Activated naive CD8-positive, alpha-beta T cell treated with anti-CD3 and anti-CD28 coated beads, Interleukin-2, amount 10 ng/mL, durations not matched to agents 7 days and 5 days (primary cell): ENCODE measurements around the gene TRIM66. TPM values are rescaled to one million over a fixed set of nuclear protein-coding genes. Genes with fewer than 3 reads are reported as not detected.
A peak's percentile ranks its signal among the peaks of the same experiment; 100 is the strongest.

Experiments
- ATAC-seq: fragments of 150-1000 bp; cut with Tn5 transposase; one replicate; pipeline ENCODE4 v1.10.0; 2021; ENCODE audit warnings: low read depth, moderate library complexity
- POLR2A ChIA-PET: fragments of 350-600 bp; sonication (Branson Sonifier 250); formaldehyde crosslinking; loops from one replicate; lab custom pipeline; 2021; ENCODE audit warnings: antibody characterized with exemption; lab: Charles Lee
- DNase-seq: peaks from one replicate; pipeline ENCODE4 v3.0.0; 2021
- H3K27ac Mint-ChIP-seq: one replicate; pipeline ENCODE4 v1.8.0; 2022; ENCODE audit warnings: mild to moderate bottlenecking, mixed read lengths
- H3K27me3 Mint-ChIP-seq: one replicate; pipeline ENCODE4 v1.8.0; 2022; ENCODE audit warnings: mild to moderate bottlenecking, moderate library complexity, mixed read lengths
- H3K36me3 Mint-ChIP-seq: one replicate; pipeline ENCODE4 v1.8.0; 2021; ENCODE audit warnings: mild to moderate bottlenecking, mixed read lengths
- H3K4me1 Mint-ChIP-seq: one replicate; pipeline ENCODE4 v1.8.0; 2021; ENCODE audit warnings: mixed read lengths
- H3K4me3 Mint-ChIP-seq: one replicate; pipeline ENCODE4 v1.8.0; 2022; ENCODE audit warnings: mild to moderate bottlenecking, moderate library complexity, mixed read lengths
- H3K9me3 Mint-ChIP-seq: one replicate; pipeline ENCODE4 v1.8.0; 2021; ENCODE audit warnings: mixed read lengths
- total RNA-seq, 2 experiments: library from RNA; stranded (reverse); gene quantifications; one replicate each; pipeline ENCODE4 v1.2.3, GENCODE V29; 2021

Gene TRIM66
- total RNA-seq, 2 experiments from 2014 or later, result 35.3 to 35.8 TPM

DNA sequence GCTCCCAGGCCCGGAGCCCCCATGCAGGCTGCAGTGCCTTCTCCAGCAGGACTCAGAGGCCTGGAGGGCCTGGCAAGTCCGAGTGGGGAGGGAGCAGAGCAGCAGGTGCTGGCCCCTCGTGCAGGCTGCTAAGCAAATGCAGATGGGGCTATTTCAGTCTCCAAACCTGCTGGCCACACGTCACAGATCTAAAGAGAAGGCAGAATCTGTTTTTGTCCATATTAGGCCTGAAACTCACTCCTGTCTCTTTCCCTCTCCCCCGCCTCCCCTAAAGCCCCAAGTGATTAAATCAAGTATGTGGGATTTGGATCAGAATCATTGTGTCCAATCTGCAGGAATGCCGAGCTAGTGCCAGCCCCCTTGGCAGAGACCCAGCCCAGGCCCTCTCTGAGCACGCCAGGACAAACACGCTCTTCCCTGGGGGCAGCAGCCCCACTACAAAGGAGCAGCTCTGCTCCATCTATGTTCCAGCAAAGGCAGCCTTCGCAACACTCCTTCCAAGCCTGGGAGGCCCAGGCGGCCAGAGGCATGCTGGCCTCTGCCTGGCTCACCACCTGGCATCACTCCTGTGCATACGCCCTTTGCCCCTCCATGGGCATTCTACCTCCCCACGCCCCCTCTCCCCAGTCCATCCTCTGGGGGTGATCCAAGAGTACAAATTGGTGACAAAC is 26.7 kb upstream of the TRIM66 start:
- Mint-ChIP-seq H3K4me1 (peaks cover 2% of the 10 kb centered on the region), H3K27me3 (no peaks in the 10 kb centered on the region), H3K27ac (no peak overlapping the region), H3K36me3 (peaks cover 2% of the 10 kb centered on the region), H3K4me3 (no peak overlapping the region), H3K9me3 (no peaks in the 10 kb centered on the region)
- DNase-seq (no peak), ATAC-seq (no peak)
- POLR2A ChIA-PET, result no interaction called here

- no peaks in the 10 kb centered on the region for H3K27me3 Mint-ChIP-seq
Measured at GRCh38 chr11:8707541-8708191, 25.2 kb upstream of the TRIM66 start.

DNA sequence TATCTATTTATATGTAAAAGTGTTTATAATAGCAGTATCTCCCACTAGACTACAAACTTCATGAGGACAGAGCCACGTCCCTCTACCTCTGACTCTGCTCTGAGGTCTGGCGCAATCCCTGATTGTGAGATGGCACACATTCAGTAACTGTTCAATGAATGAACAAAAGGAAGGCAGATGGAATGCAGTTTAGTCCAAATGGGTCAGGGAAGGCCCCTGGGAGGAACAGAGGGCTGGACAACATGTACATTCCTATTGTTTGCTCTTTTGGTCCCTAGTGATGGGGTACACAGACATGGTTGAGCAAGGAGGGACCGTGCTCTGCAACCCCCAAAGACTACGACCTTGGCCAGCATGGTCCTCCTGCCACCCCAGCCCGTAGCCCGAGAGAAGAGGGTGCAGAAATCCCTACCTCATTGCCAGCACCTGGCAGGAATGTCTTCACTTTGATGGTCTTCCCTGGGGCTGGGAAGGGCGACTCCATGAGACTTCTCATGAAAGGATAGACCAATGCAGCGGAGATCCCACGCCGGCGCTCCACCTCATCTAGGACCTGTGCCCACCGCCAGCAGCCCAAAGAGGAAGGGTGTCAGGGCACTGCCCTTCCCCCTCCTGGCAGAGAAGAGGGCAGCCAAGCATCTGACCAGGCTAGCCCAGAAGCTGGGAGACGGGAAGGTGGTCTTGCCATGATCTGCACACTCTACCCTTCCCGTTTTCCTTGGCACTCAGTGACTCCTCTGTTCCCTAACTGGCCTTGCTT is 24.4 kb upstream of the TRIM66 start:
- POLR2A ChIA-PET, result interaction anchor here (0.5 kb wide), 1 partner anchor 91 kb away, joined by 5 read pairs; no protein-coding TSS in a partner anchor
- no peak overlapping the region for H3K27ac Mint-ChIP-seq
- H3K4me1 Mint-ChIP-seq, result peaks cover 2% of the 10 kb centered on the region
- no peak overlapping the region for H3K4me3 Mint-ChIP-seq
- ATAC-seq, result no peak
- H3K36me3 Mint-ChIP-seq, result peaks cover 2% of the 10 kb centered on the region
- no peak for DNase-seq
- no peaks in the 10 kb centered on the region for H3K27me3 Mint-ChIP-seq
- no peaks in the 10 kb centered on the region for H3K9me3 Mint-ChIP-seq

More at GRCh38 chr11:8707541-8708191, 25.2 kb upstream of the TRIM66 start:
- H3K36me3 Mint-ChIP-seq, result peaks cover 2% of the 10 kb centered on the region
- DNase-seq, result no peak
- no peak overlapping the region for H3K4me3 Mint-ChIP-seq
- H3K27ac Mint-ChIP-seq, result no peak overlapping the region
- no peaks in the 10 kb centered on the region for H3K9me3 Mint-ChIP-seq
- peaks cover 2% of the 10 kb centered on the region for H3K4me1 Mint-ChIP-seq
- ATAC-seq, result no peak
- POLR2A ChIA-PET, result interaction anchor here (0.5 kb wide), 1 partner anchor 90 kb away, joined by 5 read pairs; no protein-coding TSS in a partner anchor

- no peaks in the 10 kb centered on the region for H3K27me3 Mint-ChIP-seq
- no peaks in the 10 kb centered on the region for H3K9me3 Mint-ChIP-seq
- no peak overlapping the region for H3K27ac Mint-ChIP-seq
- peaks cover 2% of the 10 kb centered on the region for H3K4me1 Mint-ChIP-seq
- ATAC-seq (no peak), DNase-seq (no peak)
- peaks cover 2% of the 10 kb centered on the region for H3K36me3 Mint-ChIP-seq
- POLR2A ChIA-PET, result no interaction called here
- H3K4me3 Mint-ChIP-seq, result no peak overlapping the region
Measured at GRCh38 chr11:8705146-8705545, 22.7 kb upstream of the TRIM66 start.

- no peak overlapping the region for H3K27ac Mint-ChIP-seq
- peaks cover 2% of the 10 kb centered on the region for H3K4me1 Mint-ChIP-seq
- no peak overlapping the region for H3K4me3 Mint-ChIP-seq
- POLR2A ChIA-PET, result no interaction called here
- no peak for DNase-seq
- no peak for ATAC-seq
- H3K36me3 Mint-ChIP-seq, result peaks cover 2% of the 10 kb centered on the region
- no peaks in the 10 kb centered on the region for H3K27me3 Mint-ChIP-seq
- H3K9me3 Mint-ChIP-seq, result no peaks in the 10 kb centered on the region
Measured at GRCh38 chr11:8704136-8704535, 21.7 kb upstream of the TRIM66 start.

- no peaks in the 10 kb centered on the region for H3K9me3 Mint-ChIP-seq
- DNase-seq (no peak), ATAC-seq (no peak)
- no peak overlapping the region for H3K4me3 Mint-ChIP-seq
- peaks cover 2% of the 10 kb centered on the region for H3K36me3 Mint-ChIP-seq
- H3K4me1 Mint-ChIP-seq, result peaks cover 2% of the 10 kb centered on the region
- POLR2A ChIA-PET, result no interaction called here
- no peaks in the 10 kb centered on the region for H3K27me3 Mint-ChIP-seq
- no peak overlapping the region for H3K27ac Mint-ChIP-seq
Measured at GRCh38 chr11:8702598-8702915, 20.1 kb upstream of the TRIM66 start.

GRCh38 chr11:8701891-8702597 is 19.6 kb upstream of the TRIM66 start:
- Mint-ChIP-seq H3K4me1 (peaks cover 2% of the 10 kb centered on the region), H3K4me3 (no peak overlapping the region), H3K9me3 (no peaks in the 10 kb centered on the region), H3K27ac (no peak overlapping the region), H3K27me3 (no peaks in the 10 kb centered on the region), H3K36me3 (peaks cover 2% of the 10 kb centered on the region)
- DNase-seq (no peak), ATAC-seq (no peak)
- POLR2A ChIA-PET, result no interaction called here

- Mint-ChIP-seq H3K27me3 (no peaks in the 10 kb centered on the region), H3K4me1 (no peaks in the 10 kb centered on the region), H3K9me3 (no peaks in the 10 kb centered on the region), H3K4me3 (no peak overlapping the region), H3K36me3 (peaks cover 3% of the 10 kb centered on the region), H3K27ac (no peak overlapping the region)
- DNase-seq, result no peak
- POLR2A ChIA-PET, result interaction anchor here (2.2 kb wide), 1 partner anchor 18 kb away, joined by 5 read pairs; the partner anchor contains the start of genes RPL27A and TRIM66
- ATAC-seq, result no peak
Measured at GRCh38 chr11:8699903-8700302, 17.4 kb upstream of the TRIM66 start.

GRCh38 chr11:8698917-8699441 is 16.5 kb upstream of the TRIM66 start:
- H3K4me3 Mint-ChIP-seq, result no peak overlapping the region
- no peaks in the 10 kb centered on the region for H3K27me3 Mint-ChIP-seq
- peaks cover 4% of the 10 kb centered on the region for H3K4me1 Mint-ChIP-seq
- no peak overlapping the region for H3K27ac Mint-ChIP-seq
- ATAC-seq, result no peak
- no peaks in the 10 kb centered on the region for H3K9me3 Mint-ChIP-seq
- no peak for DNase-seq
- peaks cover 7% of the 10 kb centered on the region for H3K36me3 Mint-ChIP-seq
- POLR2A ChIA-PET, result interaction anchor here (2.2 kb wide), 1 partner anchor 17 kb away, joined by 5 read pairs; the partner anchor contains the start of genes RPL27A and TRIM66

DNA sequence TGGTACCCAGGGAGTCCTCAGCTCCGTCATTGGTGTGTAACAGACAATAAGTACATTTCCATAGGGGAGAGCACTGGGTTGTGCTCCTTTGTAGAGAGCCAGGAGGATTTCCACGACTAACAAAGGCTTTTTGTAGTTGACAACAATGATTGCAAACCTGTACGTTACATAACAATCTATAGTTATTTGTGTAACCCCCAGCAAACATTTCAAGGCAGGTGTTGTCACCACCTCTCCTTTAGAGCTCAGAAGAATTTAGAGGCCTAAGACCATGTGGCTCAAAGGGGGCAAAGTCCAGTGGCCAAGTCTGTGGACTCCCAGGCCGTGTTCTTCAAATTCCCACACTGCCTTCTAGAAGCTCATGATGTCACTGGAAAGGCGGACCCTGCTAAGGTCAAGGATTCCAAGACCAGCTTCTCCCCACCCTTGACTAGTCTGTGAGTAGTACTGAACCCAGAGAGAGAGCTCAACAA is 15.9 kb upstream of the TRIM66 start:
- no peaks in the 10 kb centered on the region for H3K27me3 Mint-ChIP-seq
- DNase-seq (no peak), ATAC-seq (no peak)
- no peaks in the 10 kb centered on the region for H3K9me3 Mint-ChIP-seq
- peaks cover 7% of the 10 kb centered on the region for H3K36me3 Mint-ChIP-seq
- no peak overlapping the region for H3K4me3 Mint-ChIP-seq
- H3K4me1 Mint-ChIP-seq, result peaks cover 7% of the 10 kb centered on the region
- H3K27ac Mint-ChIP-seq, result no peak overlapping the region
- POLR2A ChIA-PET, result interaction anchor here (2.2 kb wide), 1 partner anchor 16 kb away, joined by 5 read pairs; the partner anchor contains the start of genes RPL27A and TRIM66

DNA sequence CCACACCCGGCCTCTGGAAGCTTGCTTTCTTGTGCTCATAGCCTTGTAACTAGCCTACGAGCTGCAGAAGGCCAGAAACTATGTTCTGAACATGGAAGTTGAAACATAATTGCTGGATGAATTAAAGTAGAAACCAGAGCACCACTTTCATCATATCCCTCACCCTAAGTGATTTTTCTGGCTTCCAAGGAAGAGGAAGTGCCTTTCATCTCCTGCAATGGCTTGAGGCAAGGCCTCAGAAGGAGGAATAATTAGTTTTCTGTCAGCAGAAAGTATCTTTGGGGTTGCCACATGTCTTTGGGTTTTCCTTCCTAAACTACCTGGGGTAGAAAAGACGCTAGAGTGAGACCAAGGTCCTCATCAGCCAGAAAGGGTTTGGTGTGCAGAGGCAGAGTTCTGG is 14.6 kb upstream of the TRIM66 start:
- ATAC-seq (no peak), DNase-seq (no peak)
- Mint-ChIP-seq H3K27ac (no peak overlapping the region), H3K36me3 (peaks cover 10% of the 10 kb centered on the region), H3K27me3 (no peaks in the 10 kb centered on the region), H3K4me1 (peaks cover 8% of the 10 kb centered on the region), H3K9me3 (no peaks in the 10 kb centered on the region), H3K4me3 (no peak overlapping the region)
- POLR2A ChIA-PET, result interaction anchor here (1.9 kb wide), 1 partner anchor 14 kb away, joined by 9 read pairs; the partner anchor contains the start of genes RPL27A and TRIM66

DNA sequence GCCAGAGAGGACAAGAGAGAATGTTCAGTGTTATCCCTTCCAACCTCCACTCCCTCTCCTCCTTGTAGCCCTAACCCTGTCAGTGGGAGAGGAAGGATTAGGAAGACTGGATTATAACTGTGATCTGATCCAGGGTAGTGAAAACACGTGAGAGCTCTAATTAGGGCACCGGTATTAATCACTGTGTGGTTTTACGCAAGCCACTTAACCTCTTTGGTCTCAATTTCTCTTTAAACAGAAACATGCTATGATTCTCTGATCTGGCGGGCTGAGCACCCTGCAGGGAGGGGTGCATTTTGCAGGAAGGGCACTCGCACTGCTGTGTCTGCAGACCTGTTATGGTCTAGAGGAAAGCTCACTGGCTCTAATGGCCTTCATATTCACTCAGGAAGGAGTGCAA is 11.7 kb upstream of the TRIM66 start:
- DNase-seq (no peak), ATAC-seq (no peak)
- POLR2A ChIA-PET, result no interaction called here
- Mint-ChIP-seq H3K4me1 (peaks cover 22% of the 10 kb centered on the region), H3K27ac (peak overlapping the region; percentile 69), H3K27me3 (no peaks in the 10 kb centered on the region), H3K36me3 (peaks cover 10% of the 10 kb centered on the region), H3K4me3 (no peak overlapping the region), H3K9me3 (no peaks in the 10 kb centered on the region)

DNA sequence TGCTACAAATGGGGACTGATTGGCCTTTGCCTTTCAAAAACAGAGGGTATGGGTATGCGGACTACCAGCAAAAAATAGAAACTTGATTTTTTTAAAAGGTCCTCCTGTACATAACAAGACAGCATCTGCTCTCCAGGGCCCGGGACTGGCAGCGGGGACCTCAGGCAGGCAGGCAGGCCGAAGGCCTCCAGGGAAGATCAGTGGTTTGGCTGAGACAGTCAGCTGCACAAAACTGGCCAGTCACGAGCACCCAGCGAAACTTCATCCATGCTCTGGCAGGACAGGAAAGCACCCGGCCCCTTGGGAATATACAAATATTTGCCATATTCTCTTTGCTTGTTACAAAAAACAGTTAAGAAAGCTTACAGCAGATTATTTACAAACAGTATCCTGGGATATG is 11.1 kb upstream of the TRIM66 start:
- Mint-ChIP-seq H3K27ac (no peak overlapping the region), H3K36me3 (peaks cover 10% of the 10 kb centered on the region), H3K9me3 (no peaks in the 10 kb centered on the region), H3K4me1 (peaks cover 24% of the 10 kb centered on the region), H3K4me3 (no peak overlapping the region), H3K27me3 (no peaks in the 10 kb centered on the region)
- DNase-seq, result no peak
- ATAC-seq, result no peak
- POLR2A ChIA-PET, result no interaction called here
